ENCODE results near the gene SDF2L1.
"Not testable (repeated sequence)": the region's sequence is repeated elsewhere in the genome, so short reads cannot be mapped to it uniquely, and the experiment has no call there.

Gene SDF2L1

DNA sequence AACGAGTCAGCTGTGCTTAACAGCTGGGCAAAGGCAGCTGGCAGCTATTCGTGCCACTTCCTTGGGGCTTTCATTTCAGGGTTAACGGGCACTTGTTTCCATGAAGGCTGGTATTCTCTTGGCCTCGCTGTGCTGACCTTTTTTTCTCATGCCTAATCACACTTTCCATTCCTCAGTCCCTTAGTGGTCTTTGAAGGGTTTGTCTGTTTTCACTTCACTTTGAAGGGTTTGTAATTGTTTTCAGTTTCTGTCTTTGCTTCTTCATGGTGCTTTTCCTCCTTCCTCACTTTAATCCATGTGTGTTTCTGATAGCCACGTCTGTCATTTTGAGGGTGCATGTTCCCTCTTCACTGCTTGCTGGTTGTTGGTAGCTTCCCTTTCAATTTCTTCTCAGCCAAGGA, 48.3 kb downstream of the SDF2L1 start:
- ChIA-PET CTCF (no interaction called here), POLR2A (no interaction called here)
- no peak for DNase-seq (ENCODE audit: extremely low spot score)
- TF ChIP-seq FOXA1 (IDR thresholded peaks at IDR 0.05) (no peak), ARNT (IDR thresholded peaks at IDR 0.05) (no peak), SP1 (IDR thresholded peaks at IDR 0.05) (no peak), TARDBP (IDR thresholded peaks at IDR 0.05) (no peak), FOXM1 (IDR thresholded peaks at IDR 0.05; ENCODE audit: borderline replicate concordance) (no peak), ELF4 (IDR thresholded peaks at IDR 0.05) (no peak), NFRKB (IDR thresholded peaks at IDR 0.05) (no peak), CTBP1 (IDR thresholded peaks at IDR 0.05; ENCODE audit: borderline replicate concordance) (no peak), BHLHE40 (IDR thresholded peaks at IDR 0.05; ENCODE audit: borderline replicate concordance) (no peak), FOXK2 (IDR thresholded peaks at IDR 0.05) (no peak), ZNF384 (IDR thresholded peaks at IDR 0.05) (no peak), L3MBTL2 (conservative IDR thresholded peaks at IDR 0.05) (no peak), SUZ12 (IDR thresholded peaks at IDR 0.05) (no peak), HDGF (IDR thresholded peaks at IDR 0.05; ENCODE audit: borderline replicate concordance) (no peak), LEF1 (IDR thresholded peaks at IDR 0.05; ENCODE audit: borderline replicate concordance) (no peak)
- TF ChIP-seq, protein P1, sequence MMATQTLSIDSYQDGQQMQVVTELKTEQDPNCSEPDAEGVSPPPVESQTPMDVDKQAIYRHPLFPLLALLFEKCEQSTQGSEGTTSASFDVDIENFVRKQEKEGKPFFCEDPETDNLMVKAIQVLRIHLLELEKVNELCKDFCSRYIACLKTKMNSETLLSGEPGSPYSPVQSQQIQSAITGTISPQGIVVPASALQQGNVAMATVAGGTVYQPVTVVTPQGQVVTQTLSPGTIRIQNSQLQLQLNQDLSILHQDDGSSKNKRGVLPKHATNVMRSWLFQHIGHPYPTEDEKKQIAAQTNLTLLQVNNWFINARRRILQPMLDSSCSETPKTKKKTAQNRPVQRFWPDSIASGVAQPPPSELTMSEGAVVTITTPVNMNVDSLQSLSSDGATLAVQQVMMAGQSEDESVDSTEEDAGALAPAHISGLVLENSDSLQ (IDR thresholded peaks at IDR 0.05): no peak

DNA sequence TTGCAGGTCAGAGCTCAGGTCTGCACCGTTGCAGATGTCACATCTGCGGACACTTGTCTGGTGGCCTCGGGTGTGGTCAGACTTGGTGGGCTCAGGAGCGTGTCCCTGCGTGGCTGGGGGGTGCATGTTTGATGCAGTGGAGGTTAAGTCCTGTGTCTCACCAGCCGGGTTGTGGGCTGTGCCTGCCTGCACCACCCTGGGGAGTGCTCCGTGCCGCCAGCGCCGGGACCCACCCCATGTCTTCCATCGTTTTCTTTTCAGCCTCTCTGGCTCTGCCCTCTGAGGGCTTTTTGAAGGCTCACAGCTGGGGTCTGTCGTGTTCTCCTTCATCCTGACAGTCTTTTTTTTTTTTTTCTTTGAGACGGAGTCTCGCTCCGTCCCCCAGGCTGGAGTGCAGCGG, 49.7 kb downstream of the SDF2L1 start:
- ChIA-PET POLR2A (no interaction called here), CTCF (no interaction called here)
- TF ChIP-seq BHLHE40 (IDR thresholded peaks at IDR 0.05; ENCODE audit: borderline replicate concordance) (no peak), L3MBTL2 (conservative IDR thresholded peaks at IDR 0.05) (no peak), FOXA1 (IDR thresholded peaks at IDR 0.05) (no peak), ZNF384 (IDR thresholded peaks at IDR 0.05) (no peak), TARDBP (IDR thresholded peaks at IDR 0.05) (no peak), SUZ12 (IDR thresholded peaks at IDR 0.05) (no peak), CTBP1 (IDR thresholded peaks at IDR 0.05; ENCODE audit: borderline replicate concordance) (no peak), HDGF (IDR thresholded peaks at IDR 0.05; ENCODE audit: borderline replicate concordance) (no peak), ELF4 (IDR thresholded peaks at IDR 0.05) (no peak)
- no peak for DNase-seq (ENCODE audit: extremely low spot score)

DNA sequence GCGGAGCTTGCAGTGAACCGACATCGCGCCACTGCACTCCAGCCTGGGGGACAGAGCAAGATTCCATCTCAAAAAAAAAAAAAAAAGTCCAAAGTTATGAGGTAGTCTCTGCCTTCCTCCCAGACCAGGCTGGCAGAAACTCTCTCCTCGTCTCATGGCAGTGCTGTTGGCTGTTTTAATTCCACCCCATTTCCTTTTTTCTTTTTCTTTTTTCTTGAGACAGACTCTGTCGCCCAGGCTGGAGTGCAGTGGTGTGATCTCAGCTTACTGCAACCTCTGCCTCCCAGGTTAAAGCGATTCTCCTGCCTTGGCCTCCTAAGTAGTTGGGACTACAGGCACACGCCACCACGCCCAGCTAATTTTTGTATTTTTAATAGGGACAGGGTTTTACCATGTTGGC, 50.8 kb downstream of the SDF2L1 start:
- CTCF ChIA-PET; DNase-seq (ENCODE audit: extremely low spot score): not testable (repeated sequence)
- POLR2A ChIA-PET: interaction anchor here (0.5 kb wide), 1 partner anchor 24 kb away, joined by 3 read pairs; no protein-coding TSS in a partner anchor

DNA sequence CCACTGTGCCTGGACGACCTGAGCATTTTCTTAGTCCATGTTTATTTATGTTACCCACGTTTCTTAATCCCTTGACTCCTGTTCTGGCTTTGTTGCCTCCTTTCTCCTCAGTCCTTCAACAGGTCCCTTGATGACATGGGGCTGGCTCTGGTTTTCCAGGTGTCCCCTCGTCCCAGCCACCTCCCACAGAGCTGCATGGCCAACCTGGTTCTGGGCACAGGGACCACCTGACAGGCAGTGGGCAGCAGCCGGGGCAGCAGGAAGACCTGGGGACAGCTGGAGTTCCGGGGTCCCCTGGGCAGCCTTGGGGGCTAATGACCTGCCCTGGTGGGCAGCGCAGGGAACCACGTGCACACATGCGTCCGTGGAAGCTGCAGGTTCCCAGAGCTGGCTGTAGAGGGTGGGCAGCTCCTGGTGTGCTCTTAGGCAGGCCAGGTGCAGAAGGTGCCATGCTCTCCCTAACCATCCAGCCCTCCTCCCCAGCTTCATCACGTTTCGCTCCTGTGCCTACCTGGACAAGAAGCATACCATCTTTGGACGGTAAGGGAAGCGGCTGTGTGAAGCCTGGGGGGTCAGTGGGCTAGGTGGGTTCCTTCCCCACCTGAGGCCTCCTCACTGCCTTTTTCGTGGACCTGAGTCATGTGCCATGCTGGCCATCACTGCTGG, 51.4 kb downstream of the SDF2L1 start:
- CTCF ChIA-PET: no interaction called here
- TF ChIP-seq SUZ12 (IDR thresholded peaks at IDR 0.05): no peak
- no peak for TF ChIP-seq SP1 (IDR thresholded peaks at IDR 0.05)
- TF ChIP-seq, protein P1 (IDR thresholded peaks at IDR 0.05): no peak
- TF ChIP-seq TARDBP (IDR thresholded peaks at IDR 0.05): no peak
- no peak for TF ChIP-seq FOXK2 (IDR thresholded peaks at IDR 0.05)
- TF ChIP-seq FOXA1 (IDR thresholded peaks at IDR 0.05): no peak
- no peak for TF ChIP-seq HDGF (IDR thresholded peaks at IDR 0.05; ENCODE audit: borderline replicate concordance)
- no peak for TF ChIP-seq ELF4 (IDR thresholded peaks at IDR 0.05)
- no peak for TF ChIP-seq CTBP1 (IDR thresholded peaks at IDR 0.05; ENCODE audit: borderline replicate concordance)
- no peak for TF ChIP-seq LEF1 (IDR thresholded peaks at IDR 0.05; ENCODE audit: borderline replicate concordance)
- TF ChIP-seq L3MBTL2 (conservative IDR thresholded peaks at IDR 0.05): no peak
- TF ChIP-seq BHLHE40 (IDR thresholded peaks at IDR 0.05; ENCODE audit: borderline replicate concordance): no peak
- no peak for TF ChIP-seq ARNT (IDR thresholded peaks at IDR 0.05)
- no peak for TF ChIP-seq ZNF384 (IDR thresholded peaks at IDR 0.05)
- TF ChIP-seq FOXM1 (IDR thresholded peaks at IDR 0.05; ENCODE audit: borderline replicate concordance): no peak
- no peak for TF ChIP-seq NFRKB (IDR thresholded peaks at IDR 0.05)
- DNase-seq (ENCODE audit: extremely low spot score): no peak
- POLR2A ChIA-PET: interaction anchor here (0.5 kb wide), 1 partner anchor 24 kb away, joined by 3 read pairs; no protein-coding TSS in a partner anchor
